ENCODE results near the gene CNDP1. TPM values are rescaled to one million over a fixed set of nuclear protein-coding genes. Genes with fewer than 3 reads are reported as not detected.

Gene CNDP1
- total RNA-seq, 4 donors from 2014 or later = 0.08 to 2.4 TPM; not detected in 2

- no peak for DNase-seq (ENCODE audit: low spot score in 2 of 2)
- WGBS, 2 donors = 89 to 92% methylated on average over 3 of the region's 3 CpGs
- H3K4me3 ChIP-seq (ENCODE audit: low read depth, poor library complexity, severe bottlenecking) = no peak overlapping the region
- intact Hi-C loops (cut with DNase I; ENCODE audit: low total_unique reads) = no loop called here
- TF ChIP-seq, protein P1, sequence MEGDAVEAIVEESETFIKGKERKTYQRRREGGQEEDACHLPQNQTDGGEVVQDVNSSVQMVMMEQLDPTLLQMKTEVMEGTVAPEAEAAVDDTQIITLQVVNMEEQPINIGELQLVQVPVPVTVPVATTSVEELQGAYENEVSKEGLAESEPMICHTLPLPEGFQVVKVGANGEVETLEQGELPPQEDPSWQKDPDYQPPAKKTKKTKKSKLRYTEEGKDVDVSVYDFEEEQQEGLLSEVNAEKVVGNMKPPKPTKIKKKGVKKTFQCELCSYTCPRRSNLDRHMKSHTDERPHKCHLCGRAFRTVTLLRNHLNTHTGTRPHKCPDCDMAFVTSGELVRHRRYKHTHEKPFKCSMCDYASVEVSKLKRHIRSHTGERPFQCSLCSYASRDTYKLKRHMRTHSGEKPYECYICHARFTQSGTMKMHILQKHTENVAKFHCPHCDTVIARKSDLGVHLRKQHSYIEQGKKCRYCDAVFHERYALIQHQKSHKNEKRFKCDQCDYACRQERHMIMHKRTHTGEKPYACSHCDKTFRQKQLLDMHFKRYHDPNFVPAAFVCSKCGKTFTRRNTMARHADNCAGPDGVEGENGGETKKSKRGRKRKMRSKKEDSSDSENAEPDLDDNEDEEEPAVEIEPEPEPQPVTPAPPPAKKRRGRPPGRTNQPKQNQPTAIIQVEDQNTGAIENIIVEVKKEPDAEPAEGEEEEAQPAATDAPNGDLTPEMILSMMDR (IDR thresholded peaks at IDR 0.05) = no peak
- no peak for TF ChIP-seq POLR2A (IDR thresholded peaks at IDR 0.05)
Measured at GRCh38 chr18:74492259-74492658, 42.0 kb upstream of the CNDP1 start.

GRCh38 chr18:74493689-74494088 lies 40.6 kb upstream of the CNDP1 start:
- no peak for TF ChIP-seq POLR2A (IDR thresholded peaks at IDR 0.05)
- TF ChIP-seq, protein P1 (IDR thresholded peaks at IDR 0.05) = no peak
- WGBS, 2 donors = 58 to 69% methylated on average over 1 of the region's 1 CpG
- peak; percentile 33 to 78 for DNase-seq (ENCODE audit: low spot score in 2 of 2)
- intact Hi-C loops (cut with DNase I; ENCODE audit: low total_unique reads) = no loop called here
- no peak overlapping the region for H3K4me3 ChIP-seq (ENCODE audit: low read depth, poor library complexity, severe bottlenecking)

DNA sequence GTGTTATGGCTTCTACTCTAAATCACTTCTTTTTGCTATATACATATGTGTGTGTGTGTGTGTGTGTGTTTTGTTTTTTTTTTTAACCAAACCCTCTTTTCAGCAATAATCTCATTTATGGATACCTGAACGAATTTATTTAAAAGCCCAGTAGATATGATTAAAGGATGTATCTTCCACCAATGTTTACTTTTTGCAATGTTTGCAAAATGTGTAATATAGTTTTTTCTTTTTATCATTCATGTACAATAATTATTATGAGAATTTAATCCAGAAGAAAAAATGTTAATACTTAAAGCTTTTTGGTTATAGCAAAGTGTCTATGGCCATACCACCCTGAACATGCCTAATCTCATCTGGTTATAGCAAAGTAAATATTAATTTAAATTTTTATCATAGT lies 39.8 kb upstream of the CNDP1 start:
- 67 to 80% methylated on average over 1 of the region's 1 CpG for WGBS, 2 donors
- TF ChIP-seq, protein P1 (IDR thresholded peaks at IDR 0.05) = no peak
- no peak for TF ChIP-seq POLR2A (IDR thresholded peaks at IDR 0.05)
- DNase-seq (ENCODE audit: low spot score in 2 of 2) = no peak
- no peak overlapping the region for H3K4me3 ChIP-seq (ENCODE audit: low read depth, poor library complexity, severe bottlenecking)
- intact Hi-C loops (cut with DNase I; ENCODE audit: low total_unique reads) = no loop called here

- 0% methylated on average over 61 to 65 of the region's 71 CpGs for WGBS, 2 donors
- intact Hi-C loops (cut with DNase I; ENCODE audit: low total_unique reads) = no loop called here
Measured at GRCh38 chr18:74495581-74496507, 38.5 kb upstream of the CNDP1 start, which contains the start of gene CNDP2. Gene CNDP2 (plus strand): TSS chr18:74496363. CDS start chr18:74499974, 3,611 bp downstream.

GRCh38 chr18:74496508-74497323 lies 37.6 kb upstream of the CNDP1 start:
- intact Hi-C loops (cut with DNase I; ENCODE audit: low total_unique reads) = no loop called here
- DNase-seq (ENCODE audit: low spot score in 2 of 2) = peak; percentile 38 to 93
- 5 to 8% methylated on average over 34 to 36 of the region's 48 CpGs for WGBS, 2 donors
- H3K4me3 ChIP-seq (ENCODE audit: low read depth, poor library complexity, severe bottlenecking) = peak overlapping the region; percentile 72
- TF ChIP-seq POLR2A (IDR thresholded peaks at IDR 0.05) = no peak
- TF ChIP-seq, protein P1 (IDR thresholded peaks at IDR 0.05) = no peak

More at GRCh38 chr18:74495581-74496507, 38.5 kb upstream of the CNDP1 start, which contains the start of gene CNDP2:
- H3K4me3 ChIP-seq (ENCODE audit: low read depth, poor library complexity, severe bottlenecking) = peak within 1 kb of the TSS; percentile 72
- DNase-seq (ENCODE audit: low spot score in 2 of 2) = peak; percentile 99 to 100
- TF ChIP-seq POLR2A (IDR thresholded peaks at IDR 0.05) = no peak
- TF ChIP-seq, protein P1 (IDR thresholded peaks at IDR 0.05) = no peak

Measured in lower leg skin (tissue), 4 donors.